Testis (tissue), 3 donors: ENCODE data around the gene OR6C2. TPM values are rescaled to one million over a fixed set of nuclear protein-coding genes. Genes with fewer than 3 reads are reported as not detected.
"Not testable (repeated sequence)": the region's sequence is repeated elsewhere in the genome, so short reads cannot be mapped to it uniquely, and the experiment has no call there.

Experiments used
- DNase-seq: peaks from one replicate; pipeline ENCODE4 v3.0.0-alpha.2; 2019
- H3K27ac ChIP-seq, 2 donors: fragments of 200-600 bp; sonication (generic); one replicate each; pipeline ENCODE4 v1.5.1; 2019
- H3K27me3 ChIP-seq: fragments of 200-600 bp; sonication (generic); one replicate; pipeline ENCODE4 v1.5.1; 2019
- H3K36me3 ChIP-seq: fragments of 200-600 bp; sonication (generic); one replicate; pipeline ENCODE4 v1.5.1; 2017; ENCODE audit warnings: low read depth; ENCODE audit errors: missing control alignments
- H3K4me1 ChIP-seq: fragments of 200-600 bp; sonication (generic); one replicate; pipeline ENCODE4 v1.5.1; 2019
- H3K4me3 ChIP-seq, 2 donors: fragments of 200-600 bp; sonication (generic); one replicate each; pipeline ENCODE4 v1.5.1; 2017 to 2019
- H3K9me3 ChIP-seq: fragments of 200-600 bp; sonication (generic); one replicate; pipeline ENCODE4 v1.5.1; 2017
- CTCF ChIP-seq, 3 experiments: fragments of 450-650 bp in 2 of 3; fragments of 200-600 bp in 1 of 3; sonication (generic) in 1 of 3; IDR thresholded peaks; one replicate each; pipeline ENCODE4 v1.5.1; 2016 to 2019; ENCODE audit warnings: antibody characterized with exemption in 3 of 3, mild to moderate bottlenecking in 2 of 3, moderate library complexity in 1 of 3
- POLR2A ChIP-seq: fragments of 450-650 bp; IDR thresholded peaks from one replicate; pipeline ENCODE4 v1.6.1; 2017; ENCODE audit warnings: antibody characterized with exemption, mild to moderate bottlenecking, moderate library complexity
- WGBS, 2 donors: methylation state at CpG; one replicate each; pipeline ENCODE4 v1.1.5; 2018; 5-methylcytosine and 5-hydroxymethylcytosine counted together
- intact Hi-C: fragments of 100-400 bp; cut with DNase I; formaldehyde crosslinking; loops from one replicate; pipeline ENCODE4 v1.15.1; 2023; ENCODE audit warnings: low total_unique reads
- polyA plus RNA-seq: library from polyadenylated mRNA; stranded (reverse); fragments of 350-450 nt; fragmentation: Illumina TruSeq; extraction: RNeasy Lipid Tissue Mini Kit (QIAGEN cat#74804); gene quantifications from one replicate; pipeline ENCODE4 v1.2.3, GENCODE V29; 2014; ENCODE audit warnings: low read depth, low replicate concordance; ENCODE audit not compliant: insufficient read depth
- total RNA-seq, 2 donors: library from RNA; depleted of rRNA; stranded (reverse); fragments of >200 nt; gene quantifications; one replicate each; pipeline ENCODE4 v1.2.3, GENCODE V29; 2016

The OR6C2 gene
- total and polyA plus RNA-seq, 3 donors from 2014 or later: 0.12 TPM; not detected in 2

- 80% methylated on average over 2 of the region's 2 CpGs for whole genome bisulfite sequencing, 2 donors
- TF ChIP-seq CTCF (IDR thresholded peaks at IDR 0.05) (no peak), POLR2A (no peak)
- intact Hi-C loops: no loop called here
- H3K27ac ChIP-seq: no peak overlapping the region
- H3K4me3 ChIP-seq: no peak overlapping the region
- no peaks in the 10 kb centered on the region for H3K27me3 ChIP-seq
- no peaks in the 10 kb centered on the region for H3K36me3 ChIP-seq
- DNase-seq: no peak
- no peaks in the 10 kb centered on the region for H3K4me1 ChIP-seq
- H3K9me3 ChIP-seq: no peaks in the 10 kb centered on the region
These were observed 25.4 kb downstream of the OR6C2 start for GRCh38 chr12:55469291-55469690.

GRCh38 chr12:55470088-55470829 lies 26.4 kb downstream of the OR6C2 start, which contains the start of gene OR6C70:
Gene OR6C70 (minus strand): TSS chr12:55470138. CDS start chr12:55470138, 0 bp downstream.
- WGBS, 2 donors: 84 to 85% methylated on average over 3 of the region's 3 CpGs
- H3K4me1 ChIP-seq: no peaks in the 10 kb centered on the region
- H3K27ac ChIP-seq: no peak within 1 kb of the TSS
- intact Hi-C loops: no loop called here
- TF ChIP-seq CTCF (IDR thresholded peaks at IDR 0.05): no peak
- no peak for TF ChIP-seq POLR2A
- H3K4me3 ChIP-seq: no peak within 1 kb of the TSS
- no peaks in the 10 kb centered on the region for H3K36me3 ChIP-seq
- H3K9me3 ChIP-seq: no peaks in the 10 kb centered on the region
- no peak for DNase-seq
- no peaks in the 10 kb centered on the region for H3K27me3 ChIP-seq

GRCh38 chr12:55472264-55472663 lies 28.4 kb downstream of the OR6C2 start:
- Histone ChIP-seq H3K9me3 (no peaks in the 10 kb centered on the region), H3K27me3 (no peaks in the 10 kb centered on the region), H3K27ac (no peak overlapping the region), H3K4me3 (no peak overlapping the region), H3K36me3 (no peaks in the 10 kb centered on the region), H3K4me1 (no peaks in the 10 kb centered on the region)
- TF ChIP-seq POLR2A: no peak
- no peak for TF ChIP-seq CTCF (IDR thresholded peaks at IDR 0.05)
- DNase-seq: no peak
- intact Hi-C loops: no loop called here
- 86 to 90% methylated on average over 1 of the region's 1 CpG for WGBS, 2 donors

- H3K27me3 ChIP-seq, H3K27ac ChIP-seq, intact Hi-C loops, H3K36me3 ChIP-seq, H3K4me3 ChIP-seq, DNase-seq, H3K4me1 ChIP-seq, H3K9me3 ChIP-seq: not testable (repeated sequence)
- WGBS, 2 donors: 95% methylated on average over 19 of the region's 29 CpGs; no CpG with 5 or more reads in 1 of the 2 donors
These were observed 35.3 kb downstream of the OR6C2 start for GRCh38 chr12:55479136-55479535.

GRCh38 chr12:55484284-55484683 lies 40.4 kb downstream of the OR6C2 start:
- H3K4me3 ChIP-seq, DNase-seq, H3K9me3 ChIP-seq, H3K27ac ChIP-seq, intact Hi-C loops, H3K4me1 ChIP-seq, H3K27me3 ChIP-seq, H3K36me3 ChIP-seq: not testable (repeated sequence)
- 76 to 87% methylated on average over 8 to 13 of the region's 13 CpGs for WGBS, 2 donors

GRCh38 chr12:55492078-55492477 lies 48.2 kb downstream of the OR6C2 start, which contains the start of gene OR6C68:
Gene OR6C68 (plus strand): TSS chr12:55492378. CDS start chr12:55492378, 0 bp downstream.
- Histone ChIP-seq H3K9me3 (no peaks in the 10 kb centered on the region), H3K36me3 (no peaks in the 10 kb centered on the region), H3K4me1 (peaks cover 5% of the 10 kb centered on the region), H3K4me3 (no peak within 1 kb of the TSS), H3K27me3 (no peaks in the 10 kb centered on the region), H3K27ac (no peak within 1 kb of the TSS)
- TF ChIP-seq CTCF (IDR thresholded peaks at IDR 0.05): no peak
- TF ChIP-seq POLR2A: no peak
- DNase-seq: no peak
- WGBS, 2 donors: 75 to 77% methylated on average over 2 of the region's 2 CpGs
- intact Hi-C loops: no loop called here
